ENCODE data around the gene GCGR.
A peak's percentile ranks its signal among the peaks of the same experiment; 100 is the strongest.

DNA sequence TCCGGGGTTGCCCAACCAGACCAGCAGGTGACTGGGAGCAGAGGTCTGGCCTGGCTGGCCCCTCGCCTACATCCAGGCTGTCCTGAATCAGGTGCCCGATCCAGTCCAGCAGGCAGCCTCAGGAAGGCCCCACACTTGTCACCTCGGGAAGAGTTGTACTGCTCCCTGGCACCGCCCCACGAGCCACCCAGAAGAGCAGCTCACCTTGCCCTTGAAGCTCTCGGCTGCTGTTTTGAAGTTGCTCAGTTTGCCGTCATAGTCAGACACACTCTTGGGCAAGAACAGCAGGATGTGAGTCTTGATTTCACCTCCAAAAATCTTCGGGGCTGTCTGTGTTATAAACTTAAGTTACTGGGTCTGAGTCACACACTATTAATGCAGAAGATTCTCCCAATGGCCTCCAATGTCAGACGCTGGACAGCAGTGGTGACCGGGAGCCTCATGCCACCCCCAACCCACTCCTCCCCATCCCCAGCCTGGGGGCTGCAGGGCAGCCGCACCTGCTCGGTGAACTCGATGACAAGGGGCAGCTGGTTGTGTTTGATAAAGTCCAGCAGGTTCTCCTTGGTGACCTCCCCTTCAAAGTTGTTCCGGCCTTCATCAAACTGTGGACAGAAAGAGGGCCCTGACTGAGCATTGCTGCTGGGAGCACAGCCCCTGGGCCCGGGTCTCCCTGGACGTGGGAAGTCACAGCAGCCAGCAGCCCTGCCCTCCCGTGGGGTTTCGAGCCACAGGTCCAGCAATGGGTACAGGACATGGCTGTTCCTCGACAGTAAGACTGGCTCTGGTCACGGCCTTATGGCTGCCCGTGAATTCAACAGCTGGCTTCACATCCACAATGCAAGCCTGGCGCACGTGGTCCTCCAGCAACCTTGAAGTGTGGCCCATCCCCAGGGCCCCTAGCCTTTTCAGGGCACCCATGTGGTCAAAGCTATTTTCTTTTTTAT, 43.1 kb downstream of the GCGR start:
- TF ChIP-seq POLR2A (IDR thresholded peaks at IDR 0.05; ENCODE audit: low read depth, low read length): peak; percentile 25; the same call in 1 of the 2 replicates
- peak; percentile 43 for TF ChIP-seq POLR2AphosphoS5 (IDR thresholded peaks at IDR 0.05; ENCODE audit: low read depth, low read length)

All from GM12892 (cell line).